ENCODE results near the gene JAZF1. TPM values are rescaled to one million over a fixed set of nuclear protein-coding genes. Genes with fewer than 3 reads are reported as not detected.

Gene JAZF1
- total and polyA plus RNA-seq, 2 of the 8 experiments (the other 6 are each of a cell fraction or from before 2014, with no cell fraction given): 2.6 to 21.8 TPM

DNA sequence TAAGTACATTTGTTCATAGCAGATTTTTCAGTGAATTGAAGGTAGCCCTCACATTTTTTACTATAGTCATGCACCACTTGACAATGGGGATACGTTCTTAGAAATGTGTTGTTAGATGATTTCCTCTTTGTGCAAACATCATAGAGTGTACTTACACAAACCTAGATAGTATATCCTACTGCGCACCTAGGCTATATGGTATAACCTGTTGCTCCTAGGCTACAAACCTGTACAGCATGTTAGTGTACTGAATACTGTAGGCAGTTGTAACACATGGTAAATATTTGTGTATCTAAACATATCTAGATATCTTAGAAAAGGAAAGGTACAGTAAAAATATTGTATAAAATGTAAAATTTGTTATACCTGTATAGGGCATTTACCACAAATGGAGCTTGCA, 399.4 kb downstream of the JAZF1 start (continued):
- TF ChIP-seq, protein P1, sequence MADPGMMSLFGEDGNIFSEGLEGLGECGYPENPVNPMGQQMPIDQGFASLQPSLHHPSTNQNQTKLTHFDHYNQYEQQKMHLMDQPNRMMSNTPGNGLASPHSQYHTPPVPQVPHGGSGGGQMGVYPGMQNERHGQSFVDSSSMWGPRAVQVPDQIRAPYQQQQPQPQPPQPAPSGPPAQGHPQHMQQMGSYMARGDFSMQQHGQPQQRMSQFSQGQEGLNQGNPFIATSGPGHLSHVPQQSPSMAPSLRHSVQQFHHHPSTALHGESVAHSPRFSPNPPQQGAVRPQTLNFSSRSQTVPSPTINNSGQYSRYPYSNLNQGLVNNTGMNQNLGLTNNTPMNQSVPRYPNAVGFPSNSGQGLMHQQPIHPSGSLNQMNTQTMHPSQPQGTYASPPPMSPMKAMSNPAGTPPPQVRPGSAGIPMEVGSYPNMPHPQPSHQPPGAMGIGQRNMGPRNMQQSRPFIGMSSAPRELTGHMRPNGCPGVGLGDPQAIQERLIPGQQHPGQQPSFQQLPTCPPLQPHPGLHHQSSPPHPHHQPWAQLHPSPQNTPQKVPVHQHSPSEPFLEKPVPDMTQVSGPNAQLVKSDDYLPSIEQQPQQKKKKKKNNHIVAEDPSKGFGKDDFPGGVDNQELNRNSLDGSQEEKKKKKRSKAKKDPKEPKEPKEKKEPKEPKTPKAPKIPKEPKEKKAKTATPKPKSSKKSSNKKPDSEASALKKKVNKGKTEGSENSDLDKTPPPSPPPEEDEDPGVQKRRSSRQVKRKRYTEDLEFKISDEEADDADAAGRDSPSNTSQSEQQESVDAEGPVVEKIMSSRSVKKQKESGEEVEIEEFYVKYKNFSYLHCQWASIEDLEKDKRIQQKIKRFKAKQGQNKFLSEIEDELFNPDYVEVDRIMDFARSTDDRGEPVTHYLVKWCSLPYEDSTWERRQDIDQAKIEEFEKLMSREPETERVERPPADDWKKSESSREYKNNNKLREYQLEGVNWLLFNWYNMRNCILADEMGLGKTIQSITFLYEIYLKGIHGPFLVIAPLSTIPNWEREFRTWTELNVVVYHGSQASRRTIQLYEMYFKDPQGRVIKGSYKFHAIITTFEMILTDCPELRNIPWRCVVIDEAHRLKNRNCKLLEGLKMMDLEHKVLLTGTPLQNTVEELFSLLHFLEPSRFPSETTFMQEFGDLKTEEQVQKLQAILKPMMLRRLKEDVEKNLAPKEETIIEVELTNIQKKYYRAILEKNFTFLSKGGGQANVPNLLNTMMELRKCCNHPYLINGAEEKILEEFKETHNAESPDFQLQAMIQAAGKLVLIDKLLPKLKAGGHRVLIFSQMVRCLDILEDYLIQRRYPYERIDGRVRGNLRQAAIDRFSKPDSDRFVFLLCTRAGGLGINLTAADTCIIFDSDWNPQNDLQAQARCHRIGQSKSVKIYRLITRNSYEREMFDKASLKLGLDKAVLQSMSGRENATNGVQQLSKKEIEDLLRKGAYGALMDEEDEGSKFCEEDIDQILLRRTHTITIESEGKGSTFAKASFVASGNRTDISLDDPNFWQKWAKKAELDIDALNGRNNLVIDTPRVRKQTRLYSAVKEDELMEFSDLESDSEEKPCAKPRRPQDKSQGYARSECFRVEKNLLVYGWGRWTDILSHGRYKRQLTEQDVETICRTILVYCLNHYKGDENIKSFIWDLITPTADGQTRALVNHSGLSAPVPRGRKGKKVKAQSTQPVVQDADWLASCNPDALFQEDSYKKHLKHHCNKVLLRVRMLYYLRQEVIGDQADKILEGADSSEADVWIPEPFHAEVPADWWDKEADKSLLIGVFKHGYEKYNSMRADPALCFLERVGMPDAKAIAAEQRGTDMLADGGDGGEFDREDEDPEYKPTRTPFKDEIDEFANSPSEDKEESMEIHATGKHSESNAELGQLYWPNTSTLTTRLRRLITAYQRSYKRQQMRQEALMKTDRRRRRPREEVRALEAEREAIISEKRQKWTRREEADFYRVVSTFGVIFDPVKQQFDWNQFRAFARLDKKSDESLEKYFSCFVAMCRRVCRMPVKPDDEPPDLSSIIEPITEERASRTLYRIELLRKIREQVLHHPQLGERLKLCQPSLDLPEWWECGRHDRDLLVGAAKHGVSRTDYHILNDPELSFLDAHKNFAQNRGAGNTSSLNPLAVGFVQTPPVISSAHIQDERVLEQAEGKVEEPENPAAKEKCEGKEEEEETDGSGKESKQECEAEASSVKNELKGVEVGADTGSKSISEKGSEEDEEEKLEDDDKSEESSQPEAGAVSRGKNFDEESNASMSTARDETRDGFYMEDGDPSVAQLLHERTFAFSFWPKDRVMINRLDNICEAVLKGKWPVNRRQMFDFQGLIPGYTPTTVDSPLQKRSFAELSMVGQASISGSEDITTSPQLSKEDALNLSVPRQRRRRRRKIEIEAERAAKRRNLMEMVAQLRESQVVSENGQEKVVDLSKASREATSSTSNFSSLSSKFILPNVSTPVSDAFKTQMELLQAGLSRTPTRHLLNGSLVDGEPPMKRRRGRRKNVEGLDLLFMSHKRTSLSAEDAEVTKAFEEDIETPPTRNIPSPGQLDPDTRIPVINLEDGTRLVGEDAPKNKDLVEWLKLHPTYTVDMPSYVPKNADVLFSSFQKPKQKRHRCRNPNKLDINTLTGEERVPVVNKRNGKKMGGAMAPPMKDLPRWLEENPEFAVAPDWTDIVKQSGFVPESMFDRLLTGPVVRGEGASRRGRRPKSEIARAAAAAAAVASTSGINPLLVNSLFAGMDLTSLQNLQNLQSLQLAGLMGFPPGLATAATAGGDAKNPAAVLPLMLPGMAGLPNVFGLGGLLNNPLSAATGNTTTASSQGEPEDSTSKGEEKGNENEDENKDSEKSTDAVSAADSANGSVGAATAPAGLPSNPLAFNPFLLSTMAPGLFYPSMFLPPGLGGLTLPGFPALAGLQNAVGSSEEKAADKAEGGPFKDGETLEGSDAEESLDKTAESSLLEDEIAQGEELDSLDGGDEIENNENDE (IDR thresholded peaks at IDR 0.05; ENCODE audit: insufficient replicate concordance, low read length): no peak
- TF ChIP-seq POLR2A (IDR thresholded peaks at IDR 0.05; ENCODE audit: control extremely low read depth in 1 of 2, low read depth in 2 of 2, low read length in 2 of 2) (no peak), SIX5 (IDR thresholded peaks at IDR 0.05; ENCODE audit: low read depth, low read length) (no peak), YY1 (IDR thresholded peaks at IDR 0.05; ENCODE audit: low read depth, low read length) (no peak), USF2 (IDR thresholded peaks at IDR 0.05; ENCODE audit: low read length) (no peak), MAFK (IDR thresholded peaks at IDR 0.05; ENCODE audit: low read depth, low read length) (no peak), EZH2 (IDR thresholded peaks at IDR 0.05; ENCODE audit: low read depth, low read length, severe bottlenecking) (no peak), TAF7 (optimal IDR thresholded peaks at IDR 0.05; ENCODE audit: borderline replicate concordance, low read depth, low read length) (no peak), SIN3A (conservative IDR thresholded peaks at IDR 0.05 in 1 of 2, IDR thresholded peaks at IDR 0.05 in 1 of 2; ENCODE audit: low read depth in 1 of 2, low read length in 2 of 2) (no peak), E2F6 (IDR thresholded peaks at IDR 0.05) (no peak)

Measured in H1 (cell line).